HEK293 (cell line): ENCODE data around the gene PCBP3.
A peak's percentile ranks its signal among the peaks of the same experiment; 100 is the strongest.

Experiments used
- CTCF ChIA-PET: fragments of 350-600 bp; formaldehyde crosslinking; extraction: SDS; loops from one replicate; lab custom pipeline; 2021; ENCODE audit warnings: antibody characterized with exemption; lab: Yijun Ruan, JAX
- POLR2A ChIA-PET: fragments of 300-600 bp; formaldehyde crosslinking; extraction: SDS; loops from one replicate; lab custom pipeline; 2020; ENCODE audit warnings: antibody characterized with exemption, inconsistent platforms; lab: Yijun Ruan, JAX
- H3K27ac ChIP-seq: fragments of 200-500 bp; sonication (Bioruptor generic); 2 replicates; pipeline ENCODE4 v1.5.1; 2014; ENCODE audit warnings: low read depth, low read length, control low read depth, inconsistent platforms; ENCODE audit errors: extremely low read depth
- H3K36me3 ChIP-seq, 2 experiments: fragments of 200-500 bp in 1 of 2; sonication (Bioruptor generic) in 1 of 2; 1 replicate in 1 of 2; 2 replicates in 1 of 2; pipeline ENCODE4 v1.5.1; 2014 to 2017; ENCODE audit warnings: inconsistent platforms in 2 of 2, low read length in 2 of 2; ENCODE audit not compliant: control insufficient read depth in 2 of 2, insufficient read depth in 1 of 2
- H3K4me1 ChIP-seq: fragments of 200-500 bp; sonication (Bioruptor generic); 2 replicates; pipeline ENCODE4 v1.5.1; 2014; ENCODE audit warnings: mild to moderate bottlenecking, low read length, inconsistent platforms; ENCODE audit not compliant: control insufficient read depth, insufficient read depth
- H3K4me3 ChIP-seq: 2 replicates; pipeline ENCODE4 v1.5.1; 2011; ENCODE audit warnings: low read depth, mild to moderate bottlenecking, control low read depth, low read length, moderate library complexity
- H3K9me3 ChIP-seq: fragments of 200-500 bp; sonication (Bioruptor generic); 2 replicates; pipeline ENCODE4 v1.5.1; 2014; ENCODE audit warnings: low read depth, low read length, inconsistent platforms; ENCODE audit not compliant: control insufficient read depth, insufficient read depth
- EGR2 ChIP-seq: fragments of 450-650 bp; formaldehyde crosslinking; IDR thresholded peaks from 2 replicates; pipeline ENCODE4 v1.5.1; 2016; ENCODE audit warnings: low read depth, missing biosample characterization, missing genetic modification characterization
- GLIS2 ChIP-seq: fragments of 450-650 bp; formaldehyde crosslinking; IDR thresholded peaks from 2 replicates; pipeline ENCODE4 v1.5.1; 2016; ENCODE audit warnings: missing biosample characterization, missing genetic modification characterization
- HOXA7 ChIP-seq: sonication (generic); formaldehyde crosslinking; IDR thresholded peaks from 2 replicates; pipeline ENCODE4 v1.8.1; 2022; ENCODE audit warnings: missing genetic modification reagents, borderline replicate concordance
- KLF8 ChIP-seq: fragments of 450-650 bp; formaldehyde crosslinking; IDR thresholded peaks from 2 replicates; pipeline ENCODE4 v1.5.1; 2016; ENCODE audit warnings: missing biosample characterization, missing genetic modification characterization
- SCRT2 ChIP-seq: fragments of 450-650 bp; formaldehyde crosslinking; IDR thresholded peaks from 2 replicates; pipeline ENCODE4 v1.5.1; 2016; ENCODE audit warnings: missing biosample characterization, missing genetic modification characterization
- SP7 ChIP-seq: fragments of 450-650 bp; formaldehyde crosslinking; IDR thresholded peaks from 2 replicates; pipeline ENCODE4 v1.5.1; 2016; ENCODE audit warnings: missing biosample characterization, missing genetic modification characterization
- ZFHX2 ChIP-seq: fragments of 450-650 bp; formaldehyde crosslinking; conservative IDR thresholded peaks from 2 replicates; pipeline ENCODE4 v1.5.1; 2016; ENCODE audit warnings: missing biosample characterization, missing genetic modification characterization
- ZIC2 ChIP-seq: fragments of 450-650 bp; formaldehyde crosslinking; IDR thresholded peaks from 2 replicates; pipeline ENCODE4 v1.5.1; 2016; ENCODE audit warnings: missing biosample characterization, missing genetic modification characterization
- ZNF132 ChIP-seq: fragments of 450-650 bp; formaldehyde crosslinking; IDR thresholded peaks from 2 replicates; pipeline ENCODE4 v1.5.1; 2017; ENCODE audit warnings: missing biosample characterization, missing genetic modification characterization, borderline replicate concordance
- ZNF214 ChIP-seq: fragments of 450-650 bp; formaldehyde crosslinking; IDR thresholded peaks from 2 replicates; pipeline ENCODE4 v1.5.1; 2017; ENCODE audit warnings: missing biosample characterization, mild to moderate bottlenecking, missing genetic modification characterization, borderline replicate concordance
- ZNF366 ChIP-seq: fragments of 450-650 bp; formaldehyde crosslinking; conservative IDR thresholded peaks from 2 replicates; pipeline ENCODE4 v1.5.1; 2016; ENCODE audit warnings: missing biosample characterization, missing genetic modification characterization
- ZNF423 ChIP-seq: fragments of 450-650 bp; formaldehyde crosslinking; IDR thresholded peaks from 2 replicates; pipeline ENCODE4 v1.5.1; 2016; ENCODE audit warnings: missing biosample characterization, missing genetic modification characterization
- ZNF626 ChIP-seq: fragments of 450-650 bp; sonication (Bioruptor Pico); formaldehyde crosslinking; IDR thresholded peaks from 2 replicates; pipeline ENCODE4 v1.5.1; 2018; ENCODE audit warnings: missing biosample characterization, missing genetic modification characterization, inconsistent platforms
- ZNF629 ChIP-seq: fragments of 450-650 bp; formaldehyde crosslinking; IDR thresholded peaks from 2 replicates; pipeline ENCODE4 v1.5.1; 2017; ENCODE audit warnings: missing biosample characterization, missing genetic modification characterization
- ZNF837 ChIP-seq: fragments of 450-650 bp; formaldehyde crosslinking; IDR thresholded peaks from 2 replicates; pipeline ENCODE4 v1.5.1; 2016; ENCODE audit warnings: missing biosample characterization, missing genetic modification characterization
- TF ChIP-seq, protein P1 (sequence below): fragments of 450-650 bp; formaldehyde crosslinking; IDR thresholded peaks from 2 replicates; pipeline ENCODE4 v1.5.1; 2016; ENCODE audit warnings: missing biosample characterization, missing genetic modification characterization
- TF ChIP-seq, protein P2 (sequence below): fragments of 450-650 bp; formaldehyde crosslinking; IDR thresholded peaks from 2 replicates; pipeline ENCODE4 v1.5.1; 2016; ENCODE audit warnings: missing biosample characterization, missing genetic modification characterization
- TF ChIP-seq, protein P3 (sequence below): fragments of 450-650 bp; formaldehyde crosslinking; IDR thresholded peaks from 2 replicates; pipeline ENCODE4 v1.5.1; 2016; ENCODE audit warnings: missing biosample characterization, missing genetic modification characterization, borderline replicate concordance
- TF ChIP-seq, protein P4 (sequence below): fragments of 450-650 bp; formaldehyde crosslinking; IDR thresholded peaks from 2 replicates; pipeline ENCODE4 v1.5.1; 2016; ENCODE audit warnings: missing biosample characterization, missing genetic modification characterization
- TF ChIP-seq, protein P5 (sequence below): fragments of 450-650 bp; formaldehyde crosslinking; IDR thresholded peaks from 2 replicates; pipeline ENCODE4 v1.5.1; 2016; ENCODE audit warnings: missing biosample characterization, missing genetic modification characterization
- TF ChIP-seq, protein P6 (sequence below): fragments of 450-650 bp; formaldehyde crosslinking; IDR thresholded peaks from 2 replicates; pipeline ENCODE4; 2016; ENCODE audit warnings: missing biosample characterization, missing genetic modification characterization

The PCBP3 gene

DNA sequence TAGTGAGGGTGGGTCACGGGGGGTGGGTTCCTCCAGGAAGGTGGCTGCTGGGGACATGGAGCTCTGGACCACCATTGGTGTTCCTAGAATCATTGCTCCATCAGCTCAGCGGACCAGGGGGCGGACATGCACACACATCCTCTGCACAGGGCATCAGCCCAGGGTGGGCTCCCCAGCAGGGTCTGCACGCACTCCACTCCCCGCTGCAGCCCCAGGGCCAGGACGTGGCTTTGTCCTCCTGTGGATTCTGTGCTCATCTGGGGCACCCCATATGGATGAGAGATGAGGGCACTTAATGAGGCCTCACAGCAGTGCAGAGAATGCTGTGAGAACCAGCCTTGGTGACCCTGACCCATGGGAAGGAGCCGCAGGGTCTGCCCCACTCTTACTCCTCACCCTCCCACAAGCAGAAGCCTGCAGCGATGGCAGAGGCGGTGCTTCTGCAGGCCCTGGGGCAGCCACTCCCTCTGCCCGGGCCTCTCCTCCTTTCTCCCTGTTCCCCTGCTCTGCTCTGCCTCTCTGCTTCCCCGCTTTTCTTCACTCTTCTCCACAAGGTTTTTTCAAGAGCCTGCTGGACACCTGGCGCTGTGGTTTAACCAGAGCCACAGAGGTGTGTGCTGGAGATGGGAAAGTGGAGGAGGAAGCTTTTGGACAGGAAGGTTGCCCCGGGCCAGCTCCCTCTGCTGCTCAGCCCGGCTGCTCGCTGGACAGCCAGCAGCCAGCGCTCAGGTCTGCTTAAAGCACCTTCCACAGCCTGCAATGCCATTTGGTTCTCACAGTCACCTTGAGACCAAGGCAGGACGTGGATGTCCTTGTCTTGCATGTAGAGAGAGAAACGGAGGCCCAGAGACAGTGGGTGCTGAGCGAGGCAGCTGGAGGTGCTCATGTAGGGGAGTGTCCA lies 26.3 kb upstream of the PCBP3 start:
- Histone ChIP-seq H3K36me3 (no peaks in the 10 kb centered on the region), H3K27ac (no peak overlapping the region; the same call in 1 of the 2 replicates), H3K4me1 (peaks cover 15% of the 10 kb centered on the region; the same call in 1 of the 2 replicates), H3K9me3 (no peaks in the 10 kb centered on the region), H3K4me3 (no peak overlapping the region)
- CTCF ChIA-PET = interaction anchor here (0.5 to 1.1 kb wide), 2 partner anchors 61 to 478 kb away, joined by 3 to 5 read pairs; no protein-coding TSS in a partner anchor
- POLR2A ChIA-PET = no interaction called here
- TF ChIP-seq SCRT2 (tag by site-specific recombination) = no peak
- TF ChIP-seq ZFHX2 (tag by site-specific recombination) = peak; percentile 44
- TF ChIP-seq, protein P1, sequence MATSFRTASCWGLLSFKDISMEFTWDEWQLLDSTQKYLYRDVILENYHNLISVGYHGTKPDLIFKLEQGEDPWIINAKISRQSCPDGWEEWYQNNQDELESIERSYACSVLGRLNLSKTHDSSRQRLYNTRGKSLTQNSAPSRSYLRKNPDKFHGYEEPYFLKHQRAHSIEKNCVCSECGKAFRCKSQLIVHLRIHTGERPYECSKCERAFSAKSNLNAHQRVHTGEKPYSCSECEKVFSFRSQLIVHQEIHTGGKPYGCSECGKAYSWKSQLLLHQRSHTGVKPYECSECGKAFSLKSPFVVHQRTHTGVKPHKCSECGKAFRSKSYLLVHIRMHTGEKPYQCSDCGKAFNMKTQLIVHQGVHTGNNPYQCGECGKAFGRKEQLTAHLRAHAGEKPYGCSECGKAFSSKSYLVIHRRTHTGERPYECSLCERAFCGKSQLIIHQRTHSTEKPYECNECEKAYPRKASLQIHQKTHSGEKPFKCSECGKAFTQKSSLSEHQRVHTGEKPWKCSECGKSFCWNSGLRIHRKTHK (tag by site-specific recombination) = no peak
- TF ChIP-seq ZNF626 (tag by site-specific recombination) = no peak
- peak; percentile 16; the same call in 1 of the 2 replicates for TF ChIP-seq EGR2
- TF ChIP-seq, protein P2, sequence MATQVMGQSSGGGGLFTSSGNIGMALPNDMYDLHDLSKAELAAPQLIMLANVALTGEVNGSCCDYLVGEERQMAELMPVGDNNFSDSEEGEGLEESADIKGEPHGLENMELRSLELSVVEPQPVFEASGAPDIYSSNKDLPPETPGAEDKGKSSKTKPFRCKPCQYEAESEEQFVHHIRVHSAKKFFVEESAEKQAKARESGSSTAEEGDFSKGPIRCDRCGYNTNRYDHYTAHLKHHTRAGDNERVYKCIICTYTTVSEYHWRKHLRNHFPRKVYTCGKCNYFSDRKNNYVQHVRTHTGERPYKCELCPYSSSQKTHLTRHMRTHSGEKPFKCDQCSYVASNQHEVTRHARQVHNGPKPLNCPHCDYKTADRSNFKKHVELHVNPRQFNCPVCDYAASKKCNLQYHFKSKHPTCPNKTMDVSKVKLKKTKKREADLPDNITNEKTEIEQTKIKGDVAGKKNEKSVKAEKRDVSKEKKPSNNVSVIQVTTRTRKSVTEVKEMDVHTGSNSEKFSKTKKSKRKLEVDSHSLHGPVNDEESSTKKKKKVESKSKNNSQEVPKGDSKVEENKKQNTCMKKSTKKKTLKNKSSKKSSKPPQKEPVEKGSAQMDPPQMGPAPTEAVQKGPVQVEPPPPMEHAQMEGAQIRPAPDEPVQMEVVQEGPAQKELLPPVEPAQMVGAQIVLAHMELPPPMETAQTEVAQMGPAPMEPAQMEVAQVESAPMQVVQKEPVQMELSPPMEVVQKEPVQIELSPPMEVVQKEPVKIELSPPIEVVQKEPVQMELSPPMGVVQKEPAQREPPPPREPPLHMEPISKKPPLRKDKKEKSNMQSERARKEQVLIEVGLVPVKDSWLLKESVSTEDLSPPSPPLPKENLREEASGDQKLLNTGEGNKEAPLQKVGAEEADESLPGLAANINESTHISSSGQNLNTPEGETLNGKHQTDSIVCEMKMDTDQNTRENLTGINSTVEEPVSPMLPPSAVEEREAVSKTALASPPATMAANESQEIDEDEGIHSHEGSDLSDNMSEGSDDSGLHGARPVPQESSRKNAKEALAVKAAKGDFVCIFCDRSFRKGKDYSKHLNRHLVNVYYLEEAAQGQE (tag by site-specific recombination) = peak; percentile 69
- TF ChIP-seq ZIC2 (tag by site-specific recombination) = peak; percentile 96
- TF ChIP-seq ZNF629 (tag by site-specific recombination) = no peak

DNA sequence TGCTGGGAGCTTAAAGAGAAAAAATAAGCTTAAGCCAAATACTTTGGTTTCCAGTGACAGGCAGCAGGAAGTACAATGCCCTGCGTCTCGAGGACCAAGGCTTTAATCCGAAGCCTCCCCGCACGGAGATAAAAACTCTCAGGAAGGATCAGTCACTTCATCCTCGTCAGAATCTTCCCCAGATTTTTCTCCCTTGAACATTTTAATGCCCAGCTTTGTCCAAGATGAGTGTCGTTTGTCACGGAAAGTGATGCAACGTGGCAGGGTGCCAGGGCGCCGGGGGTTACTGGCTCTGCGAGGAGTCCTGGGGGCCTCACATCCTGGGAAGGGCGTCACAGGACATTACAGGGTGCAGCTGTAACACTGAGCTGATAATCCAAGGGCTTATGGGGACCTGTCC lies 25.2 kb upstream of the PCBP3 start:
- Histone ChIP-seq H3K9me3 (no peaks in the 10 kb centered on the region), H3K36me3 (no peaks in the 10 kb centered on the region), H3K27ac (no peak overlapping the region; the same call in 1 of the 2 replicates), H3K4me3 (no peak overlapping the region), H3K4me1 (peaks cover 15% of the 10 kb centered on the region; the same call in 1 of the 2 replicates)
- ChIA-PET POLR2A (no interaction called here), CTCF (interaction anchor here (0.5 to 0.6 kb wide), 2 partner anchors 62 to 479 kb away, joined by 3 to 4 read pairs; no protein-coding TSS in a partner anchor)
- TF ChIP-seq SP7 (tag by site-specific recombination) (peak; percentile 90), ZNF423 (peak; percentile 74), KLF8 (tag by site-specific recombination) (peak; percentile 43; the same call in 1 of the 2 replicates), GLIS2 (tag by site-specific recombination) (peak; percentile 67), ZNF366 (tag by site-specific recombination) (peak; percentile 76), ZNF214 (tag by site-specific recombination) (no peak), HOXA7 (CRISPR knock-in tag) (no peak), ZNF837 (tag by site-specific recombination) (no peak), ZIC2 (tag by site-specific recombination) (peak; percentile 94), ZNF132 (tag by site-specific recombination) (no peak)
- TF ChIP-seq, protein P3, sequence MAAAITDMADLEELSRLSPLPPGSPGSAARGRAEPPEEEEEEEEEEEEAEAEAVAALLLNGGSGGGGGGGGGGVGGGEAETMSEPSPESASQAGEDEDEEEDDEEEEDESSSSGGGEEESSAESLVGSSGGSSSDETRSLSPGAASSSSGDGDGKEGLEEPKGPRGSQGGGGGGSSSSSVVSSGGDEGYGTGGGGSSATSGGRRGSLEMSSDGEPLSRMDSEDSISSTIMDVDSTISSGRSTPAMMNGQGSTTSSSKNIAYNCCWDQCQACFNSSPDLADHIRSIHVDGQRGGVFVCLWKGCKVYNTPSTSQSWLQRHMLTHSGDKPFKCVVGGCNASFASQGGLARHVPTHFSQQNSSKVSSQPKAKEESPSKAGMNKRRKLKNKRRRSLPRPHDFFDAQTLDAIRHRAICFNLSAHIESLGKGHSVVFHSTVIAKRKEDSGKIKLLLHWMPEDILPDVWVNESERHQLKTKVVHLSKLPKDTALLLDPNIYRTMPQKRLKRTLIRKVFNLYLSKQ (tag by site-specific recombination) = no peak
- TF ChIP-seq, protein P4, sequence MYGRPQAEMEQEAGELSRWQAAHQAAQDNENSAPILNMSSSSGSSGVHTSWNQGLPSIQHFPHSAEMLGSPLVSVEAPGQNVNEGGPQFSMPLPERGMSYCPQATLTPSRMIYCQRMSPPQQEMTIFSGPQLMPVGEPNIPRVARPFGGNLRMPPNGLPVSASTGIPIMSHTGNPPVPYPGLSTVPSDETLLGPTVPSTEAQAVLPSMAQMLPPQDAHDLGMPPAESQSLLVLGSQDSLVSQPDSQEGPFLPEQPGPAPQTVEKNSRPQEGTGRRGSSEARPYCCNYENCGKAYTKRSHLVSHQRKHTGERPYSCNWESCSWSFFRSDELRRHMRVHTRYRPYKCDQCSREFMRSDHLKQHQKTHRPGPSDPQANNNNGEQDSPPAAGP (tag by site-specific recombination) = peak; percentile 45; the same call in 1 of the 2 replicates
- TF ChIP-seq, protein P5, sequence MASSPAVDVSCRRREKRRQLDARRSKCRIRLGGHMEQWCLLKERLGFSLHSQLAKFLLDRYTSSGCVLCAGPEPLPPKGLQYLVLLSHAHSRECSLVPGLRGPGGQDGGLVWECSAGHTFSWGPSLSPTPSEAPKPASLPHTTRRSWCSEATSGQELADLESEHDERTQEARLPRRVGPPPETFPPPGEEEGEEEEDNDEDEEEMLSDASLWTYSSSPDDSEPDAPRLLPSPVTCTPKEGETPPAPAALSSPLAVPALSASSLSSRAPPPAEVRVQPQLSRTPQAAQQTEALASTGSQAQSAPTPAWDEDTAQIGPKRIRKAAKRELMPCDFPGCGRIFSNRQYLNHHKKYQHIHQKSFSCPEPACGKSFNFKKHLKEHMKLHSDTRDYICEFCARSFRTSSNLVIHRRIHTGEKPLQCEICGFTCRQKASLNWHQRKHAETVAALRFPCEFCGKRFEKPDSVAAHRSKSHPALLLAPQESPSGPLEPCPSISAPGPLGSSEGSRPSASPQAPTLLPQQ = 0 out of 2 replicates have a peak, but pooled peaks have one; percentile 21
- TF ChIP-seq, protein P6, sequence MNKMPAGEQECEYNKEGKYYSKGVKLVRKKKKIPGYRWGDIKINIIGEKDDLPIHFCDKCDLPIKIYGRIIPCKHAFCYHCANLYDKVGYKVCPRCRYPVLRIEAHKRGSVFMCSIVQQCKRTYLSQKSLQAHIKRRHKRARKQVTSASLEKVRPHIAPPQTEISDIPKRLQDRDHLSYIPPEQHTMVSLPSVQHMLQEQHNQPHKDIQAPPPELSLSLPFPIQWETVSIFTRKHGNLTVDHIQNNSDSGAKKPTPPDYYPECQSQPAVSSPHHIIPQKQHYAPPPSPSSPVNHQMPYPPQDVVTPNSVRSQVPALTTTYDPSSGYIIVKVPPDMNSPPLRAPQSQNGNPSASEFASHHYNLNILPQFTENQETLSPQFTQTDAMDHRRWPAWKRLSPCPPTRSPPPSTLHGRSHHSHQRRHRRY = no peak
